NK-92 (cell line): Measurements from ENCODE around the gene FAIM.
"Not testable (repeated sequence)": the region's sequence is repeated elsewhere in the genome, so short reads cannot be mapped to it uniquely, and the experiment has no call there.

Source experiments
- DNase-seq: peaks from one replicate; lab custom pipeline; 2025; ENCODE audit not compliant: unreplicated experiment; lab: John Stamatoyannopoulos, UW

The FAIM gene

GRCh38 chr3:138675393-138675792, 66.8 kb downstream of the FAIM start:
- DNase-seq = no peak

DNA sequence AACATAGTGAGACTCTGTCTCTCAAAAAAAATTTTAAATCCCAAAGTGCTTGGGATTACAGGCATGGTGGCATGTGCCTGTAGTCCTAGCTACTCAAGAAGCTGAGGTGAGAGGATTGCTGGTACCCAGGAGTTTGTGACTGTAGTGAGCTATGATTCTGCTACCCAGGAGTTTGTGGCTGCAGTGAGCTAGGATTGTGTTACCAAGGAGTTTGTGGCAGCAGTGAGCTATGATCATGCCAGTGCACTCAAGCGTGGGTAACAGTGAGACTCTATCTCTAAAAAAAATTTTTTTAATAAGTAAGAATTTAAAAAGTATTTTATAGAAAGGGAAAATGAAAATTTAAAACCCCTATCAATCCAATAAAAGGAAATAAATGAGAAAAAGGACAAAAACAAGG, 69.5 kb downstream of the FAIM start:
- DNase-seq = no peak

DNA sequence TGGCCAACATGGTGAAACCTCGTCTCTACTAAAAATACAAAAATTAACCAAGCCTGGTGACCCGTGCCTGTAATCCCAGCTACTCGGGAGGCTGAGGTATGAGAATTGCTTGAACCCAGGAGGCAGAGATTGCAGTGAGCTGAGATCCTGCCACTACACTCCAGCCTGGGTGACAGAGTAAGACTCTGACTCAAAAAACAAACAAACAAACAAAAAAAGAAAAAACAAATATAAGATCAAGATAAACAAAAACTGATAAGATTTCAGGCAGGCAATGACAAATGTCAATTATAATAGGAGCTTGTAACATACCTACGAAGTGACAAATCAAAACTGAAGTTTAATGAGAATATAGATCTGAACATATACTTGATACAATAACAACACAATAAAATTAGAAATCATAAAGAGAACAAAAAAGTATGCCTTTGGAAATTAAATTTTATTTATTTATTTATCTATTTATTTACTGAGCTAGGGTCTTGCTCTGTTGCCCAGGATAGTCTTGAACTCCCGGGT, 70.4 kb downstream of the FAIM start:
- DNase-seq = no peak

DNA sequence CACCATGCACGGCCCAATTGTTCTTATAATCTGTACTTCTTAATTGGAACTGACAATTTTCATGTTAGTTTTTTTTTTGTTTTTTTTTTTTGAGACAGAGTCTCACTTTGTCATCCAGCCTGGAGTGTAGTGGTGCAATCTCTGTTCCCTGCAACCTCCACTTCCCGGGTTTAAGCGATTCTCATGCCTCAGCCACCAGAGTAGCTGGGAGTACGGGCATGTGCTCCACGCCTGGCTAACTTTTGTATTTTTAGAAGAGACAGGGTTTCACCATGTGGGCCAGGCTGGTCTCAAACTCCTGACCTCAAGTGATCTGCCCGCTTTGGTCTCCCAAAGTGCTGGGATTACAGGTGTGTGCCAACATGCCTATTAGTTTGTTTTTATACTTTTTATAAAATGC, 72.4 kb downstream of the FAIM start:
- DNase-seq = not testable (repeated sequence)

DNA sequence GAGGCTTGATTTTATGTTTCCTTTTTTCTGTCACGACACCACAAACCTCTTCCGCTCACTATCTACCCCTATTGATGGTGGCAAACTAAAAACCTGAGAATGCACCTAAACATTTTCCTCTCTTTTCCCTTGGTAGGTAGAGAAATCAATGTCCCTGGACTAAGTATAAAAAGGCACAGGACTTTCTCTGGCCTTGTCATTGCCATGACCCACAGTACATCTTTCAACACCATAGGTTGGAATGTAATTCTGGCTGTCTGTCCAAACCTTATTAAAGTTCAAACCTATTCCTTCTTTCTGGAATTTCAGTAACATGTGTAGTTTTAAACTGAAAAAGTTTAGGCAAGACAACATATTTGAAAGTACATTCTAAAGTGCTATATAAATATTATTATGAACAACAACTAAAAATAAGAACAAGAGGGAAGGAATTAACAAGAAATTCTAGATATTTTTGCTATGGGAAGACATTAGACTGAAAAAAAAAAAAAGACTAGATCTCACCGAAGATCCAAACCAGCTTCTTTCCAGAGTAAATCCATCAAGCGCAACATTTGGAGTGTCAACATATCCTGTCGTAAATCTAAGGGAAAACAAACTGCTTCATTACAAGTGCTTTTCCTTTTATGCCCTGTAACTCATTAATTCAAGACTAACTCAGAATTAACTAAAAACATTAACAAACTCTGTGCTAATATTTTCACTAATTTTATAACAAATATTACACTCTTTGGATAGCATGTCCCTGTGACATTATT, 73.1 kb downstream of the FAIM start:
- DNase-seq = no peak

DNA sequence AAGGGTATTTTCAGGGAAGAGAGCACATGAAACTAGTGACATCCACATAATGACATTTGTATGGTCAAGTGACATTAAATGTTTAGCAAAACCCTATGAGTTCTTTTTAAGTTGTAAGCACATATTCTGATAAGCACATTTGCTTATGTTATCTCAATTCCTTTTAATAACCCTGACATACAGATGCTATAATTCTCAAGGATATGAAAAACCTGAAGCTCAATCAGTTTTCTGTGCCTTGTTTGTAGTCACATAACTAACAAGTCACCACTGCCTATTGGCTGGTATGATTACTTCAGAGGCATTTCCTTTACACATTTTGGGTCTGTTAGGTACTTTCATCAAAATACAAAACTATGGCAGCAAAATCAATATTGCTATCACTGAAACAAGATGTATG, 74.1 kb downstream of the FAIM start:
- no peak for DNase-seq
